K562 (cell line): ENCODE results near the gene EPHA2. TPM values are rescaled to one million over a fixed set of nuclear protein-coding genes. Genes with fewer than 3 reads are reported as not detected.

ENCODE experiments used
- ATAC-seq: fragments of 200-7000 bp; cut with Tn5 transposase; 3 replicates; pipeline ENCODE4 v1.9.1; 2020; ENCODE audit warnings: moderate library complexity
- BruUV-seq: library from RNA; stranded (reverse); fragments of 400-500 nt; replicated peaks from 2 replicates; lab custom pipeline; 2021; lab: Mats Ljungman, UMichigan
- CTCF ChIA-PET: fragments of 300-600 bp; formaldehyde crosslinking; extraction: SDS; loops from one replicate; lab custom pipeline; 2021; ENCODE audit warnings: low intra/inter-chr PET ratio; lab: Yijun Ruan, JAX
- POLR2A ChIA-PET: fragments of 300-600, 350-650 bp; sonication (Branson Sonifier 250); formaldehyde crosslinking; extraction: SDS; loops from one replicate; lab custom pipeline; 2021; ENCODE audit warnings: antibody characterized with exemption, inconsistent platforms; lab: Yijun Ruan, JAX
- DNase-seq, 4 experiments: peaks; one replicate each; pipeline versions ENCODE4 v3.0.0 to v3.0.0-alpha.2; 2011 to 2018; ENCODE audit warnings: low spot score in 3 of 4, mixed read lengths in 3 of 4; ENCODE audit errors: extremely low read depth in 1 of 4
- FAIRE-seq: peaks from 2 replicates; lab custom pipeline; 2011; peaks lifted over from hg19 to GRCh38; lab: Jason Lieb, UNC
- H2AFZ ChIP-seq: 2 replicates; pipeline ENCODE4 v1.6.0; 2011; ENCODE audit warnings: low read depth, low read length, control low read depth, inconsistent platforms
- H3K27ac ChIP-seq: fragments of 200-600 bp; 3 replicates; pipeline ENCODE4 v1.8.0; 2011; ENCODE audit warnings: low read depth, mild to moderate bottlenecking, control low read depth, inconsistent platforms, low read length, moderate library complexity, mixed read lengths; ENCODE audit errors: extremely low read depth
- H3K27me3 ChIP-seq, 2 experiments: fragments of 300-600 bp in 1 of 2; 2 replicates in 1 of 2; 3 replicates in 1 of 2; pipeline versions ENCODE4 v1.6.0 to v1.8.0; 2011; ENCODE audit warnings: inconsistent platforms in 2 of 2, low read length in 2 of 2, mild to moderate bottlenecking in 1 of 2, mixed read lengths in 1 of 2, moderate library complexity in 1 of 2; ENCODE audit not compliant: control insufficient read depth in 2 of 2, insufficient read depth in 2 of 2
- H3K36me3 ChIP-seq: fragments of 300-600 bp; 3 replicates; pipeline ENCODE4 v1.8.0; 2011; ENCODE audit warnings: mild to moderate bottlenecking, low read length, inconsistent platforms; ENCODE audit not compliant: control insufficient read depth, insufficient read depth
- H3K4me1 ChIP-seq, 2 experiments: fragments of 200-600 bp in 1 of 2; replicated peaks in 1 of 2; 2 replicates in 1 of 2; 3 replicates in 1 of 2; pipeline versions ENCODE4 v1.5.1 to v1.8.0; 2011; ENCODE audit warnings: inconsistent platforms in 2 of 2, low read length in 2 of 2, mild to moderate bottlenecking in 1 of 2, mixed read lengths in 1 of 2, moderate library complexity in 1 of 2; ENCODE audit not compliant: control insufficient read depth in 2 of 2, insufficient read depth in 2 of 2
- H3K4me2 ChIP-seq: 2 replicates; pipeline ENCODE4 v1.6.1; 2011; ENCODE audit warnings: low read length, control low read depth, inconsistent platforms, mixed read lengths; ENCODE audit not compliant: insufficient read depth
- H3K4me3 ChIP-seq: fragments of 200-600 bp; sonication (generic), shearing (Covaris generic); 2 replicates; pipeline ENCODE4 v1.5.1; 2016; ENCODE audit warnings: control low read depth, inconsistent platforms
- H3K79me2 ChIP-seq: fragments of 200-600 bp; 3 replicates; pipeline ENCODE4 v1.8.0; 2011; ENCODE audit warnings: low read length, inconsistent platforms; ENCODE audit not compliant: control insufficient read depth, insufficient read depth
- H3K9ac ChIP-seq, 2 experiments: 2 replicates each; pipeline versions ENCODE4 v1.6.0 to v1.6.1; 2011; ENCODE audit warnings: low read depth in 2 of 2, low read length in 2 of 2, control low read depth in 1 of 2, inconsistent platforms in 1 of 2, mild to moderate bottlenecking in 1 of 2, mixed read lengths in 1 of 2; ENCODE audit not compliant: insufficient read depth in 1 of 2
- H3K9me1 ChIP-seq: one replicate; pipeline ENCODE4 v1.6.0; 2011; ENCODE audit warnings: inconsistent platforms, mild to moderate bottlenecking, low read length, moderate library complexity; ENCODE audit not compliant: control insufficient read depth, insufficient read depth
- H3K9me3 ChIP-seq: replicated peaks from 2 replicates; pipeline ENCODE4 v1.5.1; 2011; ENCODE audit warnings: low read depth, low read length, inconsistent platforms; ENCODE audit not compliant: control insufficient read depth, insufficient read depth
- H4K20me1 ChIP-seq: replicated peaks from 2 replicates; pipeline ENCODE4 v1.6.1; 2011; ENCODE audit warnings: low read length, inconsistent platforms, mixed read lengths; ENCODE audit not compliant: control insufficient read depth, insufficient read depth
- BCOR ChIP-seq: fragments of 450-650 bp; IDR thresholded peaks from 2 replicates; pipeline ENCODE4 v1.6.1; 2016
- FUS ChIP-seq: fragments of 200-400 bp; formaldehyde crosslinking; optimal IDR thresholded peaks from 2 replicates; pipeline ENCODE3; 2017; ENCODE audit warnings: low read depth, low read length
- KDM1A ChIP-seq, 2 experiments: fragments of 450-650 bp; IDR thresholded peaks; 2 replicates each; pipeline ENCODE4 v1.6.1; 2016; ENCODE audit warnings: mild to moderate bottlenecking in 2 of 2
- KHSRP ChIP-seq: fragments of 450-650 bp; IDR thresholded peaks from 2 replicates; pipeline ENCODE4 v1.6.1; 2017
- MBD1 ChIP-seq: fragments of 250-450 bp; sonication (Bioruptor Pico); IDR thresholded peaks from 2 replicates; pipeline ENCODE4 v1.8.0; 2022; ENCODE audit warnings: inconsistent platforms
- RBM15 ChIP-seq: fragments of 200-400 bp; formaldehyde crosslinking; IDR thresholded peaks from 2 replicates; pipeline ENCODE4 v1.6.1; 2018; ENCODE audit warnings: mild to moderate bottlenecking, low read length, moderate library complexity; ENCODE audit not compliant: insufficient read depth
- SFPQ ChIP-seq: fragments of 200-400 bp; formaldehyde crosslinking; IDR thresholded peaks from 2 replicates; pipeline ENCODE4 v1.6.1; 2017; ENCODE audit warnings: mild to moderate bottlenecking, low read depth, low read length, moderate library complexity
- SMARCE1 ChIP-seq: fragments of 450-650 bp; IDR thresholded peaks from 2 replicates; pipeline ENCODE4 v1.7.1; 2016; ENCODE audit warnings: mild to moderate bottlenecking
- SNRNP70 ChIP-seq: fragments of 200-400 bp; formaldehyde crosslinking; optimal IDR thresholded peaks from 2 replicates; pipeline ENCODE3; 2017; ENCODE audit warnings: low read depth, low read length
- SP1 ChIP-seq: sonication (generic); formaldehyde crosslinking; IDR thresholded peaks from 2 replicates; pipeline ENCODE4 v1.8.1; 2022; ENCODE audit warnings: mild to moderate bottlenecking, missing genetic modification reagents
- TAF15 ChIP-seq: fragments of 200-400 bp; formaldehyde crosslinking; IDR thresholded peaks from 2 replicates; pipeline ENCODE4 v1.6.1; 2017; ENCODE audit warnings: mild to moderate bottlenecking, low read depth, low read length, moderate library complexity
- XRCC5 ChIP-seq: fragments of 200-400 bp; formaldehyde crosslinking; IDR thresholded peaks from 2 replicates; pipeline ENCODE4 v1.6.1; 2017; ENCODE audit warnings: low read depth, mild to moderate bottlenecking, low read length
- ZBED1 ChIP-seq: IDR thresholded peaks from 2 replicates; pipeline ENCODE4 v1.6.1; 2014
- ZFP30 ChIP-seq: fragments of 250-450 bp; sonication (Bioruptor Pico); IDR thresholded peaks from 2 replicates; pipeline ENCODE4 v1.8.0; 2022; ENCODE audit warnings: moderate library complexity, mild to moderate bottlenecking, inconsistent platforms, borderline replicate concordance
- ZFP36 ChIP-seq: fragments of 150-350 bp; IDR thresholded peaks from 2 replicates; pipeline ENCODE4 v1.6.1; 2018; ENCODE audit warnings: low read length, low read depth; ENCODE audit not compliant: partially characterized antibody
- ZNF165 ChIP-seq: fragments of 250-450 bp; sonication (Bioruptor Pico); IDR thresholded peaks from 2 replicates; pipeline ENCODE4 v1.4.0; 2020; ENCODE audit warnings: borderline replicate concordance
- ZNF311 ChIP-seq: fragments of 250-450 bp; sonication (Bioruptor Pico); IDR thresholded peaks from 2 replicates; pipeline ENCODE4 v1.4.0; 2020; ENCODE audit warnings: mild to moderate bottlenecking, moderate library complexity
- WGBS: fragments of 100-300 bp; shearing (Covaris generic); methylation state at CpG from one replicate; pipeline ENCODE4 v1.1.6; 2016; ENCODE audit warnings: low coverage, mixed read lengths; ENCODE audit not compliant: insufficient coverage; ENCODE audit errors: missing lambda C conversion rate; 5-methylcytosine and 5-hydroxymethylcytosine counted together
- in situ Hi-C: fragments of 300-500 bp; cut with MboI; formaldehyde crosslinking; loops from 4 replicates; pipeline ENCODE4 v1.15.0; 2018; ENCODE audit warnings: inconsistent platforms, mixed read lengths
- intact Hi-C: fragments of 100-400 bp; cut with micrococcal nuclease; formaldehyde crosslinking; loops from 2 replicates; pipeline ENCODE4 v1.14.2; 2022
- polyA plus RNA-seq, 8 experiments: library from polyadenylated mRNA; depleted of rRNA in 4 of 8; stranded (reverse) in 5 of 8; unstranded in 3 of 8; fragments of >200 nt; fragmentation: Nextera tagmentation in 2 of 8; fragmentation: Illumina TruSeq in 1 of 8; extraction: Ambion mirVana in 2 of 8; extraction: Trizol in 1 of 8; gene quantifications; 2 replicates each; pipeline versions ENCODE4 v1.2.1 to v1.2.3, GENCODE V29; 2011 to 2014; ENCODE audit warnings: inconsistent platforms in 1 of 8, missing spikeins in 1 of 8
- total RNA-seq, 7 experiments: library from RNA; depleted of rRNA in 6 of 7; stranded (reverse); fragments of >200 nt in 6 of 7; fragmentation: Illumina TruSeq in 2 of 7; extraction: Trizol in 2 of 7; gene quantifications; 2 replicates each; pipeline versions ENCODE4 v1.2.1 to v1.2.3, GENCODE V29; 2011 to 2021; ENCODE audit warnings: low replicate concordance in 1 of 7
- TF ChIP-seq, protein P1 (sequence below): conservative IDR thresholded peaks from 2 replicates; pipeline ENCODE4 v1.6.1; 2011; ENCODE audit warnings: low read depth, mild to moderate bottlenecking, low read length; ENCODE audit not compliant: control insufficient read depth

Gene EPHA2
- total and polyA plus RNA-seq, 9 of the 15 experiments (the other 6 are each of a cell fraction or from before 2014, with no cell fraction given), result 0.04 to 0.40 (median 0.07) TPM; not detected in 4

GRCh38 chr1:16112596-16113555 lies 43.0 kb downstream of the EPHA2 start:
- Histone ChIP-seq H3K36me3 (no peaks in the 10 kb centered on the region), H3K4me3 (no peak overlapping the region), H3K9ac (peak overlapping the region in 1 of 2 experiments; percentile 79; a peak in 2 of 4 replicates), H2AFZ (no peak overlapping the region), H4K20me1 (no peaks in the 10 kb centered on the region; the same call in 1 of the 2 replicates), H3K27ac (no peak overlapping the region), H3K4me2 (no peak overlapping the region), H3K79me2 (no peaks in the 10 kb centered on the region), H3K27me3 (no peaks in the 10 kb centered on the region), H3K4me1 (peaks cover 0 to 39% of the 10 kb centered on the region in 2 experiments; a peak in 3 of 5 replicates), H3K9me3 (peaks cover 6% of the 10 kb centered on the region; the same call in 1 of the 2 replicates), H3K9me1 (no peaks in the 10 kb centered on the region)
- peak in 2 of 4 experiments; percentile 57 to 60 for DNase-seq
- CTCF ChIA-PET, result no interaction called here
- in situ Hi-C loops (no loop called here), intact Hi-C loops (no loop called here)
- POLR2A ChIA-PET, result interaction anchor here (0.5 to 1.7 kb wide), 6 partner anchors 8 to 826 kb away, joined by 3 to 5 read pairs (median 4); no protein-coding TSS in a partner anchor
- no peak for FAIRE-seq
- WGBS, result 41% methylated on average over 14 of the region's 14 CpGs
- BruUV-seq, result no TSS peak
- peak; percentile 37 for ATAC-seq
- no peak for TF ChIP-seq RBM15
- TF ChIP-seq ZNF165 (CRISPR knock-in tag), result no peak
- TF ChIP-seq, protein P1, sequence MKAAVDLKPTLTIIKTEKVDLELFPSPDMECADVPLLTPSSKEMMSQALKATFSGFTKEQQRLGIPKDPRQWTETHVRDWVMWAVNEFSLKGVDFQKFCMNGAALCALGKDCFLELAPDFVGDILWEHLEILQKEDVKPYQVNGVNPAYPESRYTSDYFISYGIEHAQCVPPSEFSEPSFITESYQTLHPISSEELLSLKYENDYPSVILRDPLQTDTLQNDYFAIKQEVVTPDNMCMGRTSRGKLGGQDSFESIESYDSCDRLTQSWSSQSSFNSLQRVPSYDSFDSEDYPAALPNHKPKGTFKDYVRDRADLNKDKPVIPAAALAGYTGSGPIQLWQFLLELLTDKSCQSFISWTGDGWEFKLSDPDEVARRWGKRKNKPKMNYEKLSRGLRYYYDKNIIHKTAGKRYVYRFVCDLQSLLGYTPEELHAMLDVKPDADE, result no peak
- no peak for TF ChIP-seq ZFP30 (CRISPR knock-in tag)
- peak; percentile 66 for TF ChIP-seq ZFP36
- TF ChIP-seq MBD1 (CRISPR knock-in tag), result no peak
- no peak for TF ChIP-seq ZBED1
- no peak for TF ChIP-seq FUS
- no peak for TF ChIP-seq ZNF311 (CRISPR knock-in tag)
- no peak for TF ChIP-seq XRCC5
- TF ChIP-seq SP1 (CRISPR knock-in tag), result no peak
- no peak for TF ChIP-seq KHSRP
- no peak for TF ChIP-seq SMARCE1
- TF ChIP-seq SFPQ, result no peak
- no peak for TF ChIP-seq SNRNP70
- peak; percentile 27 to 29; a peak in 1 of 4 replicates for TF ChIP-seq KDM1A (IDR thresholded peaks at IDR 0.05)
- peak; percentile 84 for TF ChIP-seq BCOR
- TF ChIP-seq TAF15, result no peak
